Dedifferentiated amniotic fluid mesenchymal stem cell (primary cell): Measurements from ENCODE around the gene PAAF1.

Source experiments
- DNase-seq: peaks from one replicate; pipeline ENCODE4 v3.0.0-alpha.2; 2016; ENCODE audit errors: extremely low spot score

PAAF1 gene

DNA sequence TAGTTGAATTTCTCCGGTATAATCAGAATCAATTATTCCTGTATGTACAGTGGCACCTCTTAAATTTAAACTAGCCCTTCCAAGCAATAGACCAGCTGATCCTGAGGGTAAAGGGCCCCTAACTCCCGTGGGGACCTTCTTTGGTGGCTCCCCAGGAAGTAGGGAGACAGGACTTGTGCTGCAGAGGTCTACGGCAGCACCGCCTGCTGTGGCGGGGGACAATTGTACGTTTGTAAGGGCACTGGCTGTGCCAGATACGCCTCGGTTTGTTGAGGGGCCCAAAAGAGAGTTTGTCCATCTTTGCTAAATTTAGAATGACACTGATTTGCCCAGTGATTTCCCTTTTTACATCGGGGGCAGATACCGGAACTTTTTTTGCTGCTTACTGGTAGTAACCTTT is 68.1 kb downstream of the PAAF1 start:
- no peak for DNase-seq

DNA sequence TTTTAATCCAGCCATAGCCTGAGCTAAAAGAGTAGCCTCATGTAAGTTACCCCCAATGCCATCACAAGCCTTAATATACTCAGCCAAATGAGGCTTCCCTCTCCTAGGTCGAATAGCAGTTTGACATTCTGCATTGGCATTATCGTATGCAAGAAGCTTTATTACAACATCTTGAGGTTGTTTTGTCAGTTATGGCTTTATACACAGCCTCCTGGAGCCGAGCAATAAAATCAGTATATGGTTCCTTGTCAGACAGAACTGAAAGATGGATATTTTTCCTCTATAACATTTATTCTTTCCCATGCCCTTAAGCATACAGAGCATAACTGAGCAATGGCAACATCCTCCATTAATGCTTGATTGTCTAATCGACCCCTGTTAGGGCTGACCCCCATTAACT is 68.6 kb downstream of the PAAF1 start:
- no peak for DNase-seq

DNA sequence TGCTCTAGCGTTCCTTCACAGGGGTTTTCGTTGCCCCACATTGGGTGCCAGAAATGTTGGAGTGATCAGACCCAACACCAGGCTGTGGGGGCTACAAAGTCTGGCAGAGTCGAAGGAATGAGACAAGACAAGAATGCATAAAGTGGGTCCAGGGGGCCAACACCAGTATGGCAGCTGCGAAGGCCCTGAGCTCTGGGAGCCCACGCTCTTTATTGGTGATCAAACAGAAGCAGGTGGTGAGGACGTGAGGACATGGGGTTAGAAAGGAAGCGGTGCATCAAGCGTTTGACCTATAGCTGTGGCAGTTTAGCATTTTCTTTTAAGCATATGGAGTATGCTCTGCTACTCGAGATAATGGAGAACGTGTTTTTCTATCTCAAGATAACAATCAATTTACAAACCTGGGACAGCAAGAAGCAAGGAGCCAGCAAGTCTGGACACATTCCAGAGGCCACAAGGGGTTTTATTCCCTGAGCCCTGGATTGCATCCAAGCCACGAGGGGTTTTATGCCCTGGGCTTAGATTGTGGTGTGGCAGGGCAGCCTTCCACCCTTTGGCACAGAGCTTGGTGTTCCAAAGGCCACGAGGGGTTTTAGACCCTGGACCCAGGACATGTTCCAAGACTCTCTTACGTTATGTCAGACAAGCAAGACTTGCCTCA is 70.1 kb downstream of the PAAF1 start:
- no peak for DNase-seq

DNA sequence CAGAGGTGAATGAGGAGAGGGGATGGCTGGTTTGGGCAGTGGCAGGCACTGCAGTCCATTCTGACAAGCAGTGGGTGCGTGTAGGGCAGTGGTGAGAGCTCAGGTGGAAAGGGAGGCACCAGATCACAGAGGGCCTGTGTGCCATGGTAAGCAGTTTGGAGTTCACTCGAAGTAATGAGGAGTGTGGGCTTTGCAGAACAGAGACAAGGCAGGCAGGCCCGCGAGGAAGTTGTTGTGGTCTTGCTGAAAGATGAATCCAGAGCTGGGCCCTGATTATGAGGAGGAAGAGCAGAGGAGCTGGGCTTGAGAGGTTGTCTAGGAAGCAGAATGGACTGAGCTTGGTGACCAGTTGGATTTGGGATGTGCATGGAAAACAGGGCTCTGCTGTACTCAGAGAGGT is 72.4 kb downstream of the PAAF1 start:
- no peak for DNase-seq

DNA sequence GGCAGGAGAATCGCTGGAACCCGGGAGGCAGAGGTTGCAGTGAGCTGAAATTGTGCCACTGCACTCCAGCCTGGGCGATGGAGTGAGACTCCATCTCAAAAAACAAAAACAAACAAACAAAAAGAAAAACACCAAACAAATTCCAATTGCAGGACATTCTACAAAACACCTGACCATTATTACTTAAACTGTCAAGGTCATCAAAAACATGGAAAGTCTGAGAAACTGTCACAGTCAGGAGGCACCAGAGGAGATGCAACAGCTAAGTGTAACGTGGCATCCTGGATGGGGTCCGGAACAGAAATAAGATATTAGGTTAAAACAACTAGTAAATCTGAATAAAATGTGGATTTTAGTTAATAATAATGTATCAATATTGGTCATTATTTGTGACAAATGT is 73.1 kb downstream of the PAAF1 start:
- no peak for DNase-seq

DNA sequence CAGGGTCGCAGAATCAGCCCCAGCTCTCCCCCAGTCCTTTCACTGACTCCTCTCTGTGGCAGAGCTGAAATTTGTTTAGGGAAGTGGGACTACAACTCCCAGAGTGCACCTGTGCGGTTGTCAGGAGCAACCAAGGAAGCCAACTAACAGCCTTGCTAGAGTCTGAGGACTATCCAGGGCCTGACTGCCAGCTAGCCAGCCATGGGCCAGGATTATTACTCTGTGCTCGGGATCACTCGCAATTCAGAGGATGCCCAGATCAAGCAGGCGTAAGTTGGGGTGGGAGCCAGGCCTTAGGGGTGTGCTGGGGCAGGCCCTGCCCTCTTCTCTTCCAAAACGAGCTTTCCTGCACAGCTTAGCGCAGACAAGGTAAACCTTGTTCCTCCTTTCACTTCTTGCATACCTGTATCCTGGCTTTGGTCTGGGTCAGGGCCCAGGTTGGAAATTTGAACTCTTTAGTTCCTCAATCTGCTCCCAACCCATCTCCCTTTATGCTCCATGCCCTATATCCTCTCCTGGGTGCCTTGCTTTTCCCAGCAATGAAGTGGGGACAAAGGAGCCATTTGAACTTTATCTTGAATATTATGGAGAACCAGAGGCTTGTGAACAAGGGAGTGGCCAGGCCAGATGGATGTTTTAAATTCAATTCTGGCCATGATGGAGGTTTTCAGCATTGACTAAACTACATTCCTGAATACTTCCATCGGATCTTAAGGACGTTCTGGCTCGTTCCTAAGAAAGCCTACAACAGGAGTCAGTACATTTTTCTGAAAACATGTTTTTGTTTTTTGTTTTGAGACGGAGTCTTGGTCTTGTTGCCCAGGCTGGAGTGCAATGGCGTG is 74.3 kb downstream of the PAAF1 start, which contains the start of gene DNAJB13:
Gene DNAJB13 (plus strand): TSS at position 158 of the 842 bp plus-strand sequence. CDS start 44 bp downstream, at position 202.
- DNase-seq: no peak

DNA sequence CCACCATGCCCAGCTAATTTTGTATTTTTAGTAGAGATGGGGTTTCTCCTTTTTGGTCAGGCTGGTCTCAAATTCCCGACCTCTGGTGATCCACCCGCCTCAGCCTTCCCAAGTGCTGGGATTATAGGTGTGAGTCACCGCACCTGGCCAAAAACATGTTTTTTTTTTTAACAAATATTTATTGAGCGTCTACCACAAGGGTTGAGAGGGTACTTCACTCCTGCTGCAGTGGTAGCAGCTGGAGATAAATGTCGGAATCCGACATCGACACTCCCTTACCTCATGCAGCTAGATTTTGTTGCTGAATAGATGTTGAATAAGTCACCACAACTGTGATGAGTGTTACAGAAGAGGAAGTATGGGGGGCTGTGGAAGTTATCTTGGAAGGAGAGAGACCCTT is 75.0 kb downstream of the PAAF1 start:
- DNase-seq: no peak

DNA sequence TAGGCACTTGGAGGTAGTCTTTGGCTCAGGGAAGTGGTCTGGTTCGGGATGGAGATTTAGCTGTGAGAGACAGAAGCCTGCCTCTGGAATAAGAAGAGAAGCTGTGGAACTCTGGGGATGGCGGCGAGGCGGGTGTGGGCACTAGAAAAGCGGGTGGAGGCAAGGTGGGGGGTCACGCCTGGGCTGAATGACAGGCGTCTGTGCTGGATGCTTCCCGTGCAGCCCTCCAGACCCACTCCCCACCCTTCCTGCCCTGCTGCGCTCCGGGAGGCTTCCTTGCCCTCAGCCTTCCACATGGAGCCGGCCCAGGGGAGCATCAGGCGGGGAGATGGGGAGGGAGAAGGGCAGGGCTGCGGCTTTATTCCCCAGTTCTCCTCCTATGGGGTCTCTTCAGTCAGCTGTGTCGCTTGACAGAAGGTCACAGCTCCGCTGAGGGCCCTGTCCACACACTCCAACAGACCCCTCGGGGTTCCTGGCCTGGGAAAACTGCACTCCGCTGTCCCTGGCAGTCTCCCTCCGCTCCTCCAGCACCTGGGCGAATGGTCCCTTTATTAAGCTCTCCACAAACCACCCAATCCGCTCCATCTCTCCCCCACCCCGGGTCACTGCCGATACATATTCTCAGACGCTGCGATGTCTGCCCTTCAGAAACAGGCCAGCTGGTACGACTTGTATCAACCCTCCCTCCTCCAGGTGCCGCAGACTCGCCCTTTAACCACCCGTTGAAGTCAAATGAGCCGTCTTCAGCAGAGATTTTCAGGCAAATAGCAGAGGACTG is 80.3 kb downstream of the PAAF1 start:
- no peak for DNase-seq

DNA sequence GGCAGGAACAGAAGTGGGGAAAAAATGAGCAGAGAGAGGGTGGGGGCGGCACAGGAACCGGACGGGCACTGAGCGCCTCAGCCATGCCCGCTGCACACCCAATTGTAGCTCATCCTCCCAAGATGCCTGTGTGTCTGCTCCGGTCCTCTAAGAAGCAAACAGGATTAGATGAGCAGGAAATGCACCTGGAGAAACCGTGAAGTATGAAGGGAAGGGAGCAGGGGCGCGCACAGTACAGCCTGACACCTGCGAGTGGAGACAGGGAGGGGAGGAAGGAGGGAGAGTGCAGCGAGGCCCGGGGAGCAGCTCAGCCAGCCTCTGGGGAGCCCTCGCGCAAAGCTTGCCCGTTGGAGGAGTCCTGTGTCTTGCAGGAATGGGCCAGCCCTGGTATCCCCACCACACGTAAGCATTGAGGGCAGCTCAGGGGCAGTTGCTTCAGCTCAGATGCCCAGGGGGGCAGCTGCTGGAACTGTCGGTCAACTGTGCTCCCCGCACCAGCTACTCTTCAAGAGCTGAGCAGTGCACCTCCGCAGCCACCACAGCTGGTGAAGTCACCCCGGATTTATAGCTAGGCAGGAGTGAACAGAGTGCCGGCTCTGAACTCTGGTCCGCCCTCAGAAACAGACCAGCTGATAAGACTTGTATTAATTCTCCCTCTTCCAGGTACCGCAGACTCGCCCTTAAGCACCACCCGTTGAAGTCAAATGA is 81.0 kb downstream of the PAAF1 start:
- DNase-seq: no peak

DNA sequence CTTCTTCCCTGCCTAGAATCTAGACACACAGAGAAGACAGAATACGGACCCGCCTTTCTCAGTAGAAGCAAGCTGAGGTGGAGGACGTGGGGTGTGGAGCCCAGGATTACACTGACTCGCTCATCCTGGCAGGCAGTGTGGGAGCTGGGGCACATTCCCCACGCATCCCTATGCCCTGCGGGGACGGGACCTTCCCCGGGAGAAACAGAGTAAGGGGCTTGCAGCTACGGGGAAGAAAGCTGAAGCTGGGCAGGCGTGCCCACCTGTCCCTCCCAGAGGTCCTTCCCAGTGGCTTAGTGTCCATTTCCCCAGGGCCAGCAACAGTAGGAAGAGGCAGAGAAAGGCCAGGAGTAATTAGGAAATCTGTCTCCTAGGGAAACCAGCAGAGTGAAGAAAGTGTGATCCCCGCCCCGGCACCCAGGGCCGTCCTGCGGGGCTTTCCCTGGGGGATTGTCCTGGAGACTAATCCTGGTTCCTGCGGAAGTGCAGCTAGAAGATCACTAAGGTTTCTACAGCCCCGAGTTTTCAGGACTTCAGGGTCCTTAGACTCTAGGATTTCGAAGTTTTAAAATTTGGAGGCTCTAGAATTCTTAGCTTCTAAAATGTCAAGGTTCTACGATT is 81.8 kb downstream of the PAAF1 start:
- no peak for DNase-seq

DNA sequence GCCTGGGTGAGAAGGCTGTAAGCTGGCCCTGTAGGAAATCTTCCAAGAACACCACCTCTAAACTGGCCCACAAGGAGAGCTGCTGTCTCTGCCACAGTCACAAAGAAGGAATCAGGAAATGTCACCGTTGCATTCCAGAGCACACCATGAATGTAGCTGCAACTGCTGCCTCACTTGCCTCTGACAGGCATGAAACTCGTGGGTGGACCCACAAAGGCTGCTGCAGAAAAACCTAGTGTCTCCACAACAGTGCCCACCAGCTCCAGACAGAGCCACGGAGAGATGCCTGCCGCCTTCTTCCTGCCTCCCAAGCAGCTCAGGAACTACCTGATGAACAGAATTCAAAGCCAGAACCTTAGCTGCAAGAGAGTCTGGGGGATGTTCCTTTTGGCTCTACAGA is 84.5 kb downstream of the PAAF1 start:
- DNase-seq: no peak

DNA sequence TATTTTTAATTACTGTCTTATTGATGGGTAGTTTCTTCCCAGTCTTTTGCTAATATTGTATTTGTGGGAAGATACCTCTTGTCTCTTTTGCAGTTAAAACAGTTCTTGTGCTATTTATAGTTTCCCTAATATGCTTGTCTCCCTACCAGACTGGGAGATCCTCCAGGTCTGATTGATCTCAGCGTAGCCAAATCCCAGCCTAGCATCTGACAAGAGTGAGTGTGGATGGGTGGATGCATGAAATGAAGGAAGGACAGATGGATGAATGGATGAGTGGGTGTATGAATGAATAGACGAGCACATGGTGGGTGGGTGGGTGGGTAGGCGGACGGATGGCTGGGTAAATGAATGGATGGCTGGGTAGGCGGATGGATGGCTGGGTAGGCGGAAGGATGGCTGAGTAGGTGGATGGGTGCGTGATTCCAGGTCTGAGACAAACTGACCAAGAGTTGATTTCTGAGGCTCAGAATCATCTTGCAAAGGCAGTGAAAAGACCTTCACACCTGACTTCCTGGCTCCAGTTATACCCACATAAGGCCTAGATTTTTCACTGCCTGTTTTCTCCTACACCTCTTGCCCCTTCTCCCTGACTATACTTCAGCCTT is 85.4 kb downstream of the PAAF1 start:
- no peak for DNase-seq

DNA sequence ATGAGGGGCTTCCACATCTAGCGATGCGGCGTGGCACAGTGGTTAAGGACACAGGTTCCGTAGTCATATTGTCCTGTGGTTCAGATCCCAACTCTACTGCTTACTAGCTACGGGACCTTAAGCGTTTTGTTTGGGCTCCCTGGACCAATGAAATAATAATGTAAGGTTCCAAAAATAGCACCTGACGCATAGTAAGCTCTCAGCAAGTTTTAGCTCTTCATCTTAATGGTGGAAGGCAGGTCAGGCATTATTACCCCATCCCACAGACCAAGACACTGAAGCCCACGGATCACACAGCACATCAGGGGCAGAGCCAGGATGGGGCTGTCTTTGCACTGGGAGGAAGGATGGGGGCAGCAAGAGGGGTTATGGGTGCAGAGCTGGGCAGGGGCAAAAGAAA is 87.1 kb downstream of the PAAF1 start:
- DNase-seq: no peak

DNA sequence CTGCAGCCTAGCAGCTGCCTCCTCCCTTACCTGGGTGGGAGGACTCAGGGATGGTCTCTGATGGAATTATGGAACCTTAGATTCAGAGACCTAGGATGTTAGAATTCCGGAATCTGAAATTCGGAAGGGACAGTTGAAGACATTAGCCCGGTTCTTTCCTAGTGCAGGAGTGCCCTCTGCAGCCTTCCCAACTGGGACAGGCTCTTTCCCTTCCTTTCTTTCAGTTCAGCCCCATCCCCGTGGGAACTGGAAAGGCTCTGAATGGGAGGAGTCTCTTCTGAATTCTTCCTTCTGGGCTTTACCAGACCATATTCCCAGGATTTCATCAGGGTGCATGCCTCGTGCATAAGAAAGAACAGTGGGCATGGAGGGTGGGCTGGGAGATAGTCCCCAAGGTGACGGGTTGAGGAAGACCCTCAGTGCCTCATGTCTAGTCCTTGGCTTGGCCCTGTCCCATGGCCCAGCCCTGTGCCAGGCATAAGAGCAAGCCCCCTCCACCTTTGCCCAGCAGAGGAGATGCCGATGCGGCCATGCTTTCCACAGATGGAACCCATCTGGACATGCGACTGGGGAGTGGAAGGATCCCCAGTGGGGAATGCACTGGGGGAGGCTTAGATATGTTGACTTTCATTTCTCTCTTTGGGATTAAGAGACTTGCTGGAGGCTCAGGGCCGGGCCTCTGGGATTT is 88.4 kb downstream of the PAAF1 start:
- DNase-seq: no peak

DNA sequence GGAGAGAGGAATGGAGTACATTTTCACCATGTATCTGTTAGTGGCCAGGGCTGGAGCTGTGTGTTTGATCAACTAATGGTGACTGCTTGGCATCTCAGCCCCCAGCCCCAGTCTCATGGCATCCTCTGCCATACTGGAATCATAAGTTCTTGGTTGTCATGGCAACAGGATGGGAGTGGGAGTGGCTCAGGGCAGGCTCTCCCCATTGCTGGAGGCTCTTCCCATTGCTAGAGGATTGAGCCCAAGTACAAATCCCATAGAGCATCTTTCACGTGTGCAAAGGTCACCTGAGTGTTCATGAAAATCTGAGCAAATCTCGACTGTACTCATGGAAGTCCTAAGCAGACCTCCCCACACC is 88.9 kb downstream of the PAAF1 start:
- no peak for DNase-seq

DNA sequence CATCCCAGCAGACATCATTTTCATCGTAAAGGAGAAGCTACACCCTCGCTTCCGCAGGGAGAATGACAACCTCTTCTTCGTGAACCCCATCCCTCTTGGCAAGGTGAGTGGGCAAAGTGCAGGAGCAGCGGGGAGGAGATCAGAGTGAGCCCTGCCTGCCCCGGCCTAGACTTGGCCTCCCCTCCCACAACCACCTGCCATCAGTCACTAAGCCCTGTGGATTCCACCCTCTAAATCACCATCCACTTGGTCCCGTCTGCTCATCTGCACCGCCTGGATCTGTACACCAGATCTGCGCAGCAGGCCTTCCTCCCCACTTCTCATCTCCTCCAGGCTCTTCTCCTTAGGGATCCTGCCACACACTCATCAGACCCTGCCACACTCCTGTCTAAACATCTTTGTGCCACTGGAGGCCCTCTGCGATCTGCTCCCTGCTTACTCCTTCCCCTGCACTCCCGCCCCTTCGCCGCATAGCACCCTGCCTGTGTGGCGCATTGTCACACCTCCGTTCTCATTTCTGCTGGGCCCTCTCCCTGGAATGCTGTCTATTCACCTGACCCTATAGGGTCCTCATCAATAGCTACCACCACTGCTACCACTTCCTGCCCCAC is 91.7 kb downstream of the PAAF1 start:
- DNase-seq: no peak

DNA sequence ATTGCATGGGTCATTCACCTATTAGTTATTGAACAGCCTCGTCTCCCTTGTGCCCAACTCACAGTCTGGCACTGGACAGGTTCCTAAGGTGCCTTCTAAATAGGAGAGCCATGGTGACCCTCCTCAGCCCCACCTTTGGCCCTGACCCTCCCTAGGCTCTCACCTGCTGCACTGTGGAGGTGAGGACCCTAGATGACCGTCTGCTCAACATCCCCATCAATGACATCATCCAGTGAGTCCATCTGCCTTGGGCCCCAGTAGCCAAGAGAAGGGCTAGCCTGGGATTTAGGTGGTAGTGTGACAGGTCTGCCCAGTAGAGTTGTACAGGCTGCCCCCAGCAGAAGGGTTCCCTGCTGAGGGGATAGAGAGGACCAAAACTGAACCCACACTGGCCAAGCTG is 92.3 kb downstream of the PAAF1 start:
- no peak for DNase-seq

DNA sequence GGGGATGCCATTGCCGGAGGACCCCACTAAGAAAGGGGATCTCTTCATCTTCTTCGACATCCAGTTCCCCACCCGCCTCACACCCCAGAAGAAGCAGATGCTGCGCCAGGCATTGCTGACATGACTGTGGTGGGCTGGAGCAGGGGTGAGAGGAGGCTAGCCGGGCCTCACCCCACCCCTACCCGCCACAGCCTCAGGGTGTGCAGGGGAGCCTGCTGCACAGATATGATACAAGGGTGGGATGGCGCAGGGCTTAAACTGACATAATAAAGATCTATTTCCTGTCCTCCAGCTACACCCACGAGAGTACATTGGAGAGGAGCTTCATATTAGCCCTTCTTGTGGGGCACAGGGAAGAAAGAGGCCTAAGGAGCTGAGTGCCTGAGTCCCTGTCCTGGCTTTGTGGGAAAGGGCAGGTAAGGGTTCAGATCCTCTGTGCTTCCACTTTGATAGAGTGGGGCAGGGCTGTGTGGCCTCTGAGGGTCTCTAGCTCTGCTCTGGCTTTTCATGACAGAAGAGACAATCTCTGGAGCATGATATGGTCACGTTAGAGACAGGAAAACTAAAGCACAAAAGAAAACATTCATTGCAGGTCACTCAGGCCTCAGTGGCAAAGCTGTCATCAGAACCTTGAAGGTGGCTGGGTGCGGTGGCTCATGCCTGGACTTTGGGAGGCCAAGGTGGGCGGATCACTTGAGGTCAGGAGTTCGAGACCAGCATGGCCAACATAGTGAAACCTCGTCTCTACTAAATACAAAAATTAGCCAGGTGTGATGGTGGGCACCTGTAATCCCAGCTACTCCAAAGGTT is 93.4 kb downstream of the PAAF1 start:
- no peak for DNase-seq

DNA sequence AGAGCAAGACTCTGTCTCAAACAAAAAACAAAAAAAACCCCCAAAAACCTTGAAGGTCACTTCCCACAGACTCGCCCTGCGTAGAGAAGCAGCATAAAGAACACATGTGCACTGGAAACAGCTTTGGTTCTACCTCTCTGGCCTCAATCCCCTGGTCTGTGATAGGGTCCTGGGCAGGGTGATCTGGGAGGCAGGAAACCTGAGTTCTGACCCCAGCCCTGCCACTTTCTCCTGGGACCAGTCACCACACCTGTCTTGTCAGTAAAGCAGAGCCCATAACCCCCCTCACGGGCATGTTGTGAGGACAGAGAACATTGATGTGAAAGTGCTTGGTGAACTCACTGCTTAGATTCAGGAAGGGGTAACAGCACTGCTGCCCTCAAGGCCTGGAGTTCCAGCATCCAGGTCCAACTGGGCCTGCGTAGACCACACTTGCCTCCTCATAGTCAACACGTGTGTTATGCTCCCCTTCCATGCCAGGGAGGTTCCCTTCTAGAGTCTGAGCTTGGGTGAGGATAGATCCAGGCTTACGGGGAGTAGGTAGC is 94.4 kb downstream of the PAAF1 start:
- no peak for DNase-seq
